Keratinocyte (primary cell): ENCODE measurements around the gene SPTBN4. TPM values are rescaled to one million over a fixed set of nuclear protein-coding genes. Genes with fewer than 3 reads are reported as not detected.

Experiments used
- DNase-seq: peaks from one replicate; pipeline ENCODE4 v3.0.0-alpha.2; 2011; ENCODE audit warnings: low read depth, missing footprints, low spot score
- FAIRE-seq: peaks from 2 replicates; lab custom pipeline; 2011; peaks lifted over from hg19 to GRCh38; lab: Jason Lieb, UNC
- H2AFZ ChIP-seq: 2 replicates; pipeline ENCODE4 v1.6.0; 2012; ENCODE audit warnings: low read length, control low read depth, inconsistent platforms; ENCODE audit not compliant: control insufficient read depth
- H3K27ac ChIP-seq: 2 replicates; pipeline ENCODE4 v1.5.1; 2011; ENCODE audit warnings: low read length; ENCODE audit not compliant: control insufficient read depth, insufficient read depth
- H3K27me3 ChIP-seq: 3 replicates; pipeline ENCODE4 v1.6.0; 2011; ENCODE audit warnings: low read length; ENCODE audit not compliant: control insufficient read depth, insufficient read depth; ENCODE audit errors: extremely low read depth
- H3K36me3 ChIP-seq, 2 experiments: 2 replicates in 1 of 2; 3 replicates in 1 of 2; pipeline ENCODE4 v1.5.1; 2011; ENCODE audit warnings: low read length in 2 of 2, mild to moderate bottlenecking in 1 of 2; ENCODE audit not compliant: control insufficient read depth in 2 of 2, insufficient read depth in 2 of 2; ENCODE audit errors: extremely low read depth in 1 of 2
- H3K4me1 ChIP-seq: 3 replicates; pipeline ENCODE4 v1.5.1; 2011; ENCODE audit warnings: low read length; ENCODE audit not compliant: control insufficient read depth, insufficient read depth; ENCODE audit errors: extremely low read depth
- H3K4me2 ChIP-seq: 3 replicates; pipeline ENCODE4 v1.6.0; 2011; ENCODE audit warnings: low read depth, low read length; ENCODE audit not compliant: control insufficient read depth, insufficient read depth; ENCODE audit errors: extremely low read depth
- H3K4me3 ChIP-seq, 3 experiments: fragments of 200-600 bp in 1 of 3; sonication (generic) in 1 of 3; 2 replicates in 2 of 3; 3 replicates in 1 of 3; pipeline ENCODE4 v1.5.1; 2011 to 2016; ENCODE audit warnings: low read length in 3 of 3, mild to moderate bottlenecking in 3 of 3, control low read depth in 2 of 3, inconsistent platforms in 1 of 3, low read depth in 1 of 3, mixed read lengths in 1 of 3, mixed run types in 1 of 3, moderate library complexity in 1 of 3; ENCODE audit not compliant: control insufficient read depth in 2 of 3, insufficient read depth in 2 of 3; ENCODE audit errors: extremely low read depth in 1 of 3
- H3K79me2 ChIP-seq: 2 replicates; pipeline ENCODE4 v1.6.0; 2012; ENCODE audit warnings: low read length; ENCODE audit not compliant: control insufficient read depth, insufficient read depth
- H3K9ac ChIP-seq: 3 replicates; pipeline ENCODE4 v1.6.0; 2011; ENCODE audit warnings: low read length; ENCODE audit not compliant: control insufficient read depth, insufficient read depth; ENCODE audit errors: extremely low read depth
- H3K9me1 ChIP-seq: 3 replicates; pipeline ENCODE4 v1.6.0; 2011; ENCODE audit warnings: low read length; ENCODE audit not compliant: control insufficient read depth, insufficient read depth; ENCODE audit errors: extremely low read depth
- H3K9me3 ChIP-seq: 2 replicates; pipeline ENCODE4 v1.5.1; 2012; ENCODE audit warnings: low read depth, low read length; ENCODE audit not compliant: control insufficient read depth
- H4K20me1 ChIP-seq: 3 replicates; pipeline ENCODE4 v1.6.0; 2011; ENCODE audit warnings: low read length; ENCODE audit not compliant: control insufficient read depth, insufficient read depth; ENCODE audit errors: extremely low read depth
- CTCF ChIP-seq, 3 experiments: IDR thresholded peaks in 1 of 3; conservative IDR thresholded peaks in 1 of 3; optimal IDR thresholded peaks in 1 of 3; 2 replicates in 2 of 3; 3 replicates in 1 of 3; pipeline versions ENCODE3 to v1.5.1; 2011; ENCODE audit warnings: low read length in 3 of 3, mild to moderate bottlenecking in 3 of 3, moderate library complexity in 2 of 3, control low read depth in 1 of 3, inconsistent platforms in 1 of 3; ENCODE audit not compliant: insufficient read depth in 2 of 3; ENCODE audit errors: extremely low read depth in 1 of 3
- EZH2 ChIP-seq: IDR thresholded peaks from one replicate; pipeline ENCODE4 v1.6.1; 2012; ENCODE audit warnings: inconsistent platforms, mild to moderate bottlenecking, low read length, moderate library complexity
- dilution Hi-C: fragments of 300-500 bp; cut with MboI; formaldehyde crosslinking; loops from one replicate; pipeline ENCODE4 v1.7.0; 2020; ENCODE audit warnings: low sequenced_read_pairs; ENCODE audit not compliant: extremely low pct_ligation_motif_present
- polyA plus RNA-seq, 5 experiments: library from polyadenylated mRNA; depleted of rRNA in 3 of 5; stranded (reverse) in 3 of 5; stranded (forward) in 1 of 5; unstranded in 1 of 5; fragments of >200 nt; gene quantifications; 1 replicate in 1 of 5; 2 replicates in 3 of 5; 3 replicates in 1 of 5; pipeline versions ENCODE4 v1.2.1 to v1.2.3, GENCODE V29; 2011 to 2012; ENCODE audit warnings: missing spikeins in 2 of 5, low read depth in 1 of 5, low replicate concordance in 1 of 5

The SPTBN4 gene
- polyA plus RNA-seq, 1 donor (not counting 4 experiments of a cell fraction or from before 2014, with no cell fraction given): 0.17 TPM

DNA sequence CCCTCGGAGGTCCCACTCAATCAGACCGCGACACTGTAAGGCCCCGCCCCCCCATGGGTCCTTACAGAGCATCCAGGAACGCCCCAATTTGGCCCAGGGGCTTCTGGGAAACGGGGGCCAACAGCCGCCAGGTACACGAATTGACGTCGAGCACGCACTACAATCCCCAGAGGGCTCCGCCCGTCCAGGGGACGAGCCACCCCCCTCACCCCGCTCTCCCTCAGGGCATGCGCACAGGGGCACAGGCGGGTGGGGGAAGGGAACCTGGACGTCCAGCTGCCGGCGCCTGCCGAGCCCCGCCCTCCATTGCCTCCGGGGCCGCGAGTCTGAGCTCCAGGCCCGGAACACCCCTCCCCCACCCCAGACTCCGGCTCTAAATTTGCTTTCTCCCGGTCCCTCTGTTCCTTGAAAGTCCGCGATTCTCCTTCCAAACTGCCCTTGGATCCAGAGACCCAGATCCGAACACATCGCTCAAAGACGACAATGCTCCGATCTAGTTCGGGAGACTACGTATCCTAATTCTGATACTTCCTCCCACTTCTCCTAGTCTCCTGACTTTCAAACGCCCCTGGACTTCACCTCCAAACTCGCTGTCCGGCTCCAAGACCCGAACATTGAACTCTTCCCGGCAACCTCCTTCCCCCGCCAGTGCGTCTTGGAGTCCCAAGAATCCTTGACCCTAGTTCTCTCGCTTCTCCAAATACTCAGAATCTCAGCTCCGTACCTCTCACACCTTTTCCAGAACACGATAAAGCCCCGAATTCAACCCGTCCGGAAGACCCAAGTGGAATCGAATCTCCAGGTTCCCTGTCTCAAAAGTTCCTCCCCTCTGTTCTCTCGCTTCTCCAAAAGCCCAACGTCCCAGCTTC is 23.4 kb upstream of the SPTBN4 start:
- H3K4me1 ChIP-seq: peaks cover 16% of the 10 kb centered on the region
- H3K9me3 ChIP-seq: no peaks in the 10 kb centered on the region
- dilution Hi-C loops: no loop called here
- H3K79me2 ChIP-seq: peaks cover 33% of the 10 kb centered on the region
- FAIRE-seq: peak; percentile 57
- peaks cover 5% of the 10 kb centered on the region for H4K20me1 ChIP-seq
- peak overlapping the region; percentile 100 for H3K9ac ChIP-seq
- H3K9me1 ChIP-seq: no peaks in the 10 kb centered on the region
- peak overlapping the region; percentile 96 to 100 (median 100) for H3K4me3 ChIP-seq
- peak overlapping the region; percentile 99 for H3K27ac ChIP-seq
- peaks cover 17 to 19% of the 10 kb centered on the region in 2 experiments for H3K36me3 ChIP-seq
- peak; percentile 94 for DNase-seq
- H2AFZ ChIP-seq: peak overlapping the region; percentile 67
- peak overlapping the region; percentile 98 for H3K4me2 ChIP-seq
- H3K27me3 ChIP-seq: no peaks in the 10 kb centered on the region
- TF ChIP-seq CTCF (optimal IDR thresholded peaks at IDR 0.05 in 1 of 3, IDR thresholded peaks at IDR 0.05 in 1 of 3, conservative IDR thresholded peaks at IDR 0.05 in 1 of 3; ENCODE audit: extremely low read depth in 1 of 3, insufficient read depth in 2 of 3, low read length in 3 of 3) (no peak), EZH2 (no peak)

DNA sequence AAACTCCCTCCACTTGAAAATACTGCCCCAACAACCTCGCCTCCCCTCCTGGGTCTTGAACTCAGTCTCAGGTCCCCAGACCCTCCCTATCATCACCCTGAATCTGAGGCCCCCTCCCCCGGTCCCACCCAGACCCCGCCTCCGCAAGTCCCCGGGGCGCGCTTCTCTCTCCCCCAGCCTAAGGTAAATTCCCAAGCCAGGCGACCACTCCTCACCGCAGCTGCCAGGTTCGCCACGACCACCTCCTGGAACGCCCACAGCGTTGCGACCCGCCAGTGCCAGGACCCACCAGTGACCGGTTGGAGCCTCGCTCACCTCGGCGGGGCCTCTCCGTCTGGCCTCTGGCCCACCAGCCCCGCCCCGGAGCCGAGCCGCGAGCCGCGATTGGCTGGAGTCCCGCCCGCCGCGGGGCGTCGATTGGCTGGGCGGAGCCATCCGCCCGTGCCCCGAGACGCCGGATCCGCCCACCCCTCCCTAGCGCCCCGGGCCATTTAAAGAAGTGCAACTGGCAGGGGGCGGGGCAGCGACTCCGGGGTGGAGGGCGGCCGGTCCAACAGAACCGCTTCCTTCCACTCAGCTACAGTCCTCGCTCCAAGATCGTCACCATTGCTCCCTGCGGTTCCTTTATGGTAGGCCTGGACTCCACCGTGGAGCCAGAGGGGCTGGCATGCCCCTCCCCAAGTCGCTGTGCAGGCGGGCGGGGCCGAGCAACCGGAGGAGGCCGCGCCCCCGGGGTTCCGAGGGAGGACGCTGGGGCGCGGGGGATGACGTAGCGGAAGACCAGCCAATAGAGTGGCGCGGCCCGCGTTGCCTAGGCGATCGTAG is 22.6 kb upstream of the SPTBN4 start, which contains the start of gene SERTAD3:
TSS of gene SERTAD3 (minus strand) at position 336 of the 825 bp plus-strand sequence. CDS start 2,255 bp downstream, outside the sequence.
- DNase-seq (peak; percentile 64), FAIRE-seq (no peak)
- Histone ChIP-seq H3K9me3 (no peaks in the 10 kb centered on the region), H3K9ac (peak within 1 kb of the TSS; percentile 100), H2AFZ (peak within 1 kb of the TSS; percentile 99), H3K27ac (peak within 1 kb of the TSS; percentile 99), H3K36me3 (peaks cover 17 to 19% of the 10 kb centered on the region in 2 experiments), H3K4me3 (peak within 1 kb of the TSS; percentile 96 to 100 (median 100)), H3K79me2 (peaks cover 33% of the 10 kb centered on the region), H4K20me1 (peaks cover 5% of the 10 kb centered on the region), H3K9me1 (no peaks in the 10 kb centered on the region), H3K4me1 (peaks cover 16% of the 10 kb centered on the region), H3K27me3 (no peaks in the 10 kb centered on the region), H3K4me2 (peak within 1 kb of the TSS; percentile 95)
- dilution Hi-C loops: no loop called here
- TF ChIP-seq CTCF (optimal IDR thresholded peaks at IDR 0.05 in 1 of 3, IDR thresholded peaks at IDR 0.05 in 1 of 3, conservative IDR thresholded peaks at IDR 0.05 in 1 of 3; ENCODE audit: extremely low read depth in 1 of 3, insufficient read depth in 2 of 3, low read length in 3 of 3) (no peak), EZH2 (no peak)
